ENCODE data around the gene KCNJ14.
A peak's percentile ranks its signal among the peaks of the same experiment; 100 is the strongest.

The KCNJ14 gene

DNA sequence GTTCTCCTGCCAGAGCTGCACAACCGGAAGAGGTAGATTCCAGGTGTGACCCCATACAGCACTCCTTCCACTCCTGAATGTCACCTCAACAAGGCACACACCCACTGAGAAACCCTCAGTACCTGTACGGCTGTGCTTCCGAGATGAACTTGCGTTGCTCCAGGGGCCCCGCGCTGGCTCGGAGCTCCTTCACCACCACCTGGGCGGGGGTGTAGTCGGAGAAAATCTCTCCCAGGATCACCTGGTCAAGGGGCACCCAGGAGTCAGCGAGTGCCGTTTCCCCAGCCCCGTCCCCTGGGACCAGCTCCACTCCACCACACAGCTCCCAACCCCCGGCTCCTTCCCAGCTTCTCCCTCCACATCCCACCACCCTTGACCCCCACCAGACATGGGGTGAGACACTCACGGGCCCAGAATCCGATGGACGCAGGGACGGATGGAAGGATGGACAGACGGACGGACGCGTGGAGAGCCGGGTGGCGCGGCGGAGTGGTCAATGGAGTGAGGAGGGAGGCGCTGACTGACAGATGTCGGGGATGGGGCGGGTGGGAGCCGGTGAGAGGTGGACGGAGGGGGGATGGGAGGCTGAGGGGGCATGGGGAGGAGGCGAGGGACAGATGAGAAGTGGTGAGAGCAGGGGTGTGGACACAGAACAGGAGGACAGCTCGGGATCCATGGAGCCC is 53.5 kb downstream of the KCNJ14 start:
- DNase-seq (ENCODE audit: low read depth) = no peak

DNA sequence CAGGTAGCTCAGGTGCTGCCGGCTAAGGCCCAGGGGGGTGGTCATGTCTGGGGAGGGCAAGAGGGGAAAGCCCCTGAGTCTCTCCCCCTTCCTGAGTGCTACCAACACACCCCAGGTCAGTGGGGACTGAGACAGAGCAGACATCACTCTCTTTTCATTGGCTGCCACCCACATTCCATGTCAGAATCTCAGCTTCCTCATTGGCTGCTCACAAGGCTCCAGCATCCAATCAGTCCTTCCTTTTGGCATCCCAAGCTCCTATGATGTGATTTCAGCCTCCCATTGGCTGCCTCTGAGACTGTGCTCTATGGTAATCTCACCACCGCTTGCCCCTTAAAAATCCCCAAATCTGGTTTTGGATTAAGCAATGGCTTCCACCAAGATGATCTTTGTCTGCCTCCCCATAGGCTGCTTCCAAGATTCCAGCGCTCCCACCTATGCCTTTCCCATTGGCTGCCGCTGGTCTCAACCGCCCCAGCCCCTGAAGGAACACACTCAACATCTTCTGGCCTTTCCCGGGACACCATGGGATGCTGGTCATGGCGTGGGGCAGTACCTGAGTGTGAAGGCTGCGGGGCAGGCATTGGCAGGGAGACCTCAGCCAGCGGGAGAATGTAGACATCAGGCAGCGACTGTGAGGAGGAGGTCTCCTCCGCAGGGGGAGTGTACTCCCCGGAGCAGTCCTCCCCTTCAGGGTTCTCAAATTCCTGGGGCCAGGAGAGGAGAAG is 54.3 kb downstream of the KCNJ14 start:
- DNase-seq (ENCODE audit: low read depth) = no peak

DNA sequence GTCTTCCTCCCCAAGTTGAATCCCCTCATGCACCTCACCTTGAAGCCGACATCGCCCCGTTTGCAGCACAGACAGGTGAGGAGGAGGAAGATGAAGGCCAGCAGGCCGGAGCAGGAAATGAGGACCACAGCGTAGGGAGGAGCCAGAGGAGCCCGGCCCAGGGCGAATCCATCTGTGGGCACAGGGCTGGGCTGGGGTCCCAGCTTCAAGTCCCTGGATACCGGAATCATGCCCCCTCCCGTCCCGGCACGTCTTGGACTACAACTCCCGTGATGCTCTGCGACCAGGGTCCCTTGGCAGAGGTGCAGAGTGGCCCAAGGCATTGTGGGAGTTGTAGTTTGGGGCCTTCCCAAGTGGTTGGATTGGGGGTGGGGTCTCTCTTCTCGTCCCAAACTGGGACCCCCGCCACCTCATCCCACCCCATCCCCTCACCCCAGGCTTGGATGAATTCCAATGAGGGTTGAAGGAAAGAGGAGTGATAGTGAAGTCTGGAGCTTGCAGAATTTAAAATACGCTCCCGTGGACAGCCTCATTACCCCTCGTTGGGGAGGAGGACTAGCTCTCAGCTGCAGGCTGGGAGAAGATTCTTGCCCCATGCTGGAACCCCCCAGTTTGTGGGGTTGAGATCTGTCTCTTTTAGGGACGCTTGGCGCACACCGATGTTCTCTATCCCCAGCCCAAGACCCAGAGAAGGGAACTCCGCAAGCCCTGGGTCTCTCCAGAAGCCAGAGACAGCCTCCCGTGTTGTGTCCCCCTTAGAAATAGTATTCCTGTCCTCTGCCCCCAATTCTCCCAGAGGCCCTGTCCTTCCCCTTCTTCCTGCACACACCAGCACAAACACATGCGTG is 55.3 kb downstream of the KCNJ14 start:
- DNase-seq (ENCODE audit: low read depth) = peak; percentile 59

DNA sequence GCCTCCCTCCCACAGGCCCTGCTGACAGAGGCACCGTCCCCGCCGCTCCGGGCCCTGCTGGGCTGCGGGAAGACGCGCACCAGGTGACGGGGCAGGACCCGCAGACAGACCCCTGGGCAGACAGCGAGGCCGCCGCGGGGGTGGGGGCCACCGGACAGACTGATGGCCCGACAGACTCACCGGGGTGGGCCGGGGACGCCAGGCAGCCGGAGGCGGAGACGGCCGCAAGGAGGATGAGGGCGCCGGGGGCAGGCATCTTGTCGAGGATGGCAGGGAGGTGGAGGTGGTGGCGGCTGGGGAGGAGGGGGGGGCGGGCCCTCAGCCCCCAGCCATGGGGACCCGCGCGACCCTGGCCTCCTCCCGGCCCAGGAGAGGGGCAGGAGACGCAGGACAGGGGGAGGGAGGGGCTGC is 56.0 kb downstream of the KCNJ14 start:
- DNase-seq (ENCODE audit: low read depth) = no peak

DNA sequence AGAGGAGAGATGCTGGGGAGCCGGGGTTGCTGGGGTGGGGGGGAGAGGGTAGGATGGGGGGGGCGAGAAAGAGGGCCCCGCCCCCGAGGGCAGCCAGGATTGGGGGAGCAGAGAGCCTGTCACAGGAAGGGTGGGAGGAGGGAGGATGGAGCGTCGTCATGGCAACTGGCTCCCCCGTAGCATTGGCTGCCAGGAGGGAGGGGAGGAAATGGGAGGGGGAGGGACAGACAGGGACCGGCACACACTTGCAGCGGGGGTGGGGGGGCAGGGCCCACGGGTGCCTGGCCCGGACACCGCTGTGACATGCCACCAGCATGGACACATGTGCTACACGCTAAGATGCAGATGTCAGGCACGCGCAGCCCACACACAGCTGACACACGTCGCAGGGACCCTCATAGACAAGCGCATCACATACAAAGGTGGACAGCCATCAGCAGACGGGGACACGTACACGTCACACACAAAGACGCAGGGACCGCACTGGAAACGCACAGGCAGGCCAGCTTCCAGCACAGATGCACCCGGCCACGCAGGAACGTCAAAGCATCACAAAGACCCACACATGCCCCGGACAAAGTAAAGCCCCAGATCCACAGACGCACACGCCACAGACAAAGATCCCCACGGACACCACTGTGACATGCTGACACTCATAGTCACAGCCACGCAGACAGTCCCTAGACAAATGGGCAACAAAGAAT is 56.6 kb downstream of the KCNJ14 start, which contains the start of gene LMTK3:
TSS of gene LMTK3 (minus strand) at position 36 of the 704 bp plus-strand sequence. CDS start 259 bp downstream, outside the sequence.
- DNase-seq (ENCODE audit: low read depth) = peak; percentile 65

GRCh38 chr19:48512504-48513288 is 57.3 kb downstream of the KCNJ14 start:
- no peak for DNase-seq (ENCODE audit: low read depth)

GRCh38 chr19:48513289-48514122 is 58.1 kb downstream of the KCNJ14 start:
- peak; percentile 53 for DNase-seq (ENCODE audit: low read depth)

DNA sequence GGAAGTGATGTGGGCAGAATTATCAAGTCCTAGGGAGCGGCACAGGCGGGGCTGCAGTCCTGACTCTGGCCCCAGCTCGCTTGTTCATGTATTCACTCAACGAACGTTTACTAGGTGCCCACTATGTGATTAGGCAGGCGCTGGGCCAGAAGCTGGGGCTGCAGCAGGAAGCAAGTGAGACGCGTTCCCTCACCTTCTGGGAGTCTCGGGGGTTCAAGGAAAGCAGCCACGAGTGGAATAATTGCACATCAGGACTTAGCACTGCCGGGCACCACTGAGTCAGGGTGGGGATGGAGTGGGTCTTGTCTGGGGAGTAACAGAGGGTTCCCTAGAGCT is 58.7 kb downstream of the KCNJ14 start:
- DNase-seq (ENCODE audit: low read depth) = no peak

DNA sequence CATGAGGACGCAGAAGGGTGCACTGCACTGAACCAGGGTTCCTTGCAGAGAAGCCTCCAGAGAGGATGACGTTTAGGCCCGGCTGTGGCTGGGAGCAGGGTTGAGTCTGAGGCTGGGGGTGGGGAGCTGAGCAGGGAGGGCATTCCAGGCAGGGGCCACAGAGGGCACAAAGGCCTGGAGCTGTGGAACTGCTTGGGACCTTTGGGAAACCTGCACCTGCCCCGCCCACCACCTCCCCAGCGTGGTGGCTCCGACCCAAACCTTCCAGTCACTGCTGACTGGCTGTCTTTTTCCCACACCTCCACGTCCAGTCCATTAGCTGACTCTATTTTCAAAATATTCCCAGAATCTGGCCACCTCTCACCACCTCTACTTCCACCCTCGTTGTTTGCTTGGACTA is 61.2 kb downstream of the KCNJ14 start:
- DNase-seq (ENCODE audit: low read depth) = no peak
